Activated naive CD8-positive, alpha-beta T cell treated with anti-CD3 and anti-CD28 coated beads, Interleukin-2, amount 10 ng/mL, durations not matched to agents 7 days and 5 days (primary cell): Measurements from ENCODE around the gene WHRN. TPM values are rescaled to one million over a fixed set of nuclear protein-coding genes. Genes with fewer than 3 reads are reported as not detected.

Source experiments
- ATAC-seq: fragments of 150-1000 bp; cut with Tn5 transposase; one replicate; pipeline ENCODE4 v1.10.0; 2021; ENCODE audit warnings: low read depth, moderate library complexity
- POLR2A ChIA-PET: fragments of 350-600 bp; sonication (Branson Sonifier 250); formaldehyde crosslinking; loops from one replicate; lab custom pipeline; 2021; ENCODE audit warnings: antibody characterized with exemption; lab: Charles Lee
- DNase-seq: peaks from one replicate; pipeline ENCODE4 v3.0.0; 2021
- H3K27ac Mint-ChIP-seq: one replicate; pipeline ENCODE4 v1.8.0; 2022; ENCODE audit warnings: mild to moderate bottlenecking, mixed read lengths
- H3K27me3 Mint-ChIP-seq: one replicate; pipeline ENCODE4 v1.8.0; 2022; ENCODE audit warnings: mild to moderate bottlenecking, moderate library complexity, mixed read lengths
- H3K36me3 Mint-ChIP-seq: one replicate; pipeline ENCODE4 v1.8.0; 2021; ENCODE audit warnings: mild to moderate bottlenecking, mixed read lengths
- H3K4me1 Mint-ChIP-seq: one replicate; pipeline ENCODE4 v1.8.0; 2021; ENCODE audit warnings: mixed read lengths
- H3K4me3 Mint-ChIP-seq: one replicate; pipeline ENCODE4 v1.8.0; 2022; ENCODE audit warnings: mild to moderate bottlenecking, moderate library complexity, mixed read lengths
- H3K9me3 Mint-ChIP-seq: one replicate; pipeline ENCODE4 v1.8.0; 2021; ENCODE audit warnings: mixed read lengths
- total RNA-seq, 2 experiments: library from RNA; stranded (reverse); gene quantifications; one replicate each; pipeline ENCODE4 v1.2.3, GENCODE V29; 2021

The WHRN gene
- 10 to 100 TPM; 10.5 TPM for total RNA-seq

DNA sequence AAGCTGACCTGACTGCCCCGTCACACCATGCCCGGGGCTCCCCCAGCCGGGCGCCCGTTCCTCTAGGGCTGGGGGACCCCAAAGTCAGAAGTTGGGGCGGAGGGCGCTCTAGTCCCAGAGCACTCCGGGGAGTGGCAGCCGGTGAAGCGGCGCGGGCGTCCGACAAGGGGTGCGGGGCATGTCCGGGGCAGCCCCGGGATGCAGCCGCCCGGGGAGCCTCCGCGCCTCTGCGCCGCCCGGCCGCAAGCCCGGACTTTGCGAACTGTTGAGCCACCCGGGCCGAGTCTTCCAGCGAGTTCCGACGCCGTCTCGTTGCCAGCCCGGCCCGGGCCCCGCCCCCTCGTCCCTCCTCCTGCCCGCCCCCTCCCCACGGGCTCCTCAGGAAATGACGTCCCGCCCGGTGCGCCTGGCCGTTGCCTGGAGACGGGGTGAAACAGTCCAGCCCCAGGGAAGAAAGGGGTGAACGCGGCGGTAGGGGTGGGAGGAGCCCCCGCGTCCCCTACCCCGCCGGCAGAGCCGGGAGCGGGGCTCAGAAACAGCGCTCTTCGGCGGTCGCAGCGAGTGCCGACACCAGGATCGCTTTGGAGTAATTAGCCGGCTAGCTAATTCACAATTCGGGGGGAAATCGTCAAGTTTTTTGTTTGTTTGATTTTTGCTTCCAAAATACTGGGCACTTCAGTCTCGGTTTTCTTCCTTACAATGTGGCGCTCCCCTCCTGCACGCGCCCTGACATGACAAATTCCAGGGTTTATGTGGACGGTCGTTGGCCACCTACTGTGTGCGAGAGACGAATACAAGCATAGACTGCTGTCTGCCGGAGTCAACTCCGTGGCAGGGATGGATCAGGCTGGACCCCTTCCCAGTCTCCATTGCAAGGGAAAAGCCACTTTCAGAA lies at the start of gene WHRN:
Gene WHRN, minus strand, starts transcription at position 287 of the 895 bp plus-strand sequence. CDS start 672 bp downstream, outside the sequence.
- H3K27me3 Mint-ChIP-seq, result peaks cover 68% of the 10 kb centered on the region
- H3K4me3 Mint-ChIP-seq, result peak within 1 kb of the TSS; percentile 77
- POLR2A ChIA-PET, result no interaction called here
- peak; percentile 78 for ATAC-seq
- no peaks in the 10 kb centered on the region for H3K36me3 Mint-ChIP-seq
- no peaks in the 10 kb centered on the region for H3K9me3 Mint-ChIP-seq
- H3K4me1 Mint-ChIP-seq, result peaks cover 7% of the 10 kb centered on the region
- peak; percentile 87 for DNase-seq
- peak within 1 kb of the TSS; percentile 55 for H3K27ac Mint-ChIP-seq

DNA sequence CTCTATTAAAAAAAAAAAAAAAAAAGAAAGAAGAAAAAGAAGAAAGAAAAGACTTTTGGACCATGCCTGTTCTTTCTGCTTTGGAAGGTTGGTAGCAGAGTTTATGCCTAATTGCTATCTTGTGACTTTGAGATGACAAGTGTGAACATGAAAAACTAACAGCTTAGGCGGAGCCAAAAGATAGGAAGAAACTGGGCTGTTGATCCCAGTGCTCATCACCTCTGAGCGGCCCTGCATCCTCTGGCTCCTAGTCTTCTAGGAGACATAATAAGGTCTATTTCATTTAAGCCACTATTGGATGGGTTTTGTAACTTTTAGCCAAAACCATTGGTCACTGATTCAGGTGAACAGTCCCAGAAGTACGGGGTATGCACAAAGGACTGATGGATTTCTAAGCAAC lies 47.9 kb upstream of the WHRN start:
- POLR2A ChIA-PET, result no interaction called here
- H3K27me3 Mint-ChIP-seq, result peaks cover 11% of the 10 kb centered on the region
- no peak overlapping the region for H3K27ac Mint-ChIP-seq
- H3K4me3 Mint-ChIP-seq, result no peak overlapping the region
- ATAC-seq (no peak), DNase-seq (no peak)
- no peaks in the 10 kb centered on the region for H3K36me3 Mint-ChIP-seq
- H3K9me3 Mint-ChIP-seq, result peaks cover 1% of the 10 kb centered on the region
- no peaks in the 10 kb centered on the region for H3K4me1 Mint-ChIP-seq

DNA sequence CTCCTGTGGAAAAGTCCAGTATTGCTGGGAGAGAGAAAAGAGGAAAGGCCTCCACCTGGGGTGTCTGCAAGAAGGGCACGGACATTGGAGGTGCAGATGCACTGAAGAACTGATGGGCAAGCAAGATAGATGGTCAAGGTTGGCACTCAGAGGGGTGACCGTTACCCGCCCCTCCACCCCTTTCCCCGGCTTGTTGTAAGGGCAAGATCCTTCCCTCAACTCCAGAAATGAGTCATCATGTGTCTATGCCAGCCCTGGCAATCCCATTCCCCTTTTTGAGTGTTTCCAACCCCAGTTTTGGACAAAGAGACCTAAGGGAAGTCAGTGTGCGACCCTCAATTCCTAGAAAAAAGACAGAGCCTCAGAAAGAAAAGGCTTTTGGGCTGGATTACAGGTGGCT lies 47.4 kb upstream of the WHRN start:
- H3K9me3 Mint-ChIP-seq, result peaks cover 1% of the 10 kb centered on the region
- no peaks in the 10 kb centered on the region for H3K4me1 Mint-ChIP-seq
- ATAC-seq, result no peak
- no peak overlapping the region for H3K4me3 Mint-ChIP-seq
- no peaks in the 10 kb centered on the region for H3K36me3 Mint-ChIP-seq
- H3K27me3 Mint-ChIP-seq, result peaks cover 11% of the 10 kb centered on the region
- POLR2A ChIA-PET, result no interaction called here
- no peak overlapping the region for H3K27ac Mint-ChIP-seq
- DNase-seq, result no peak

DNA sequence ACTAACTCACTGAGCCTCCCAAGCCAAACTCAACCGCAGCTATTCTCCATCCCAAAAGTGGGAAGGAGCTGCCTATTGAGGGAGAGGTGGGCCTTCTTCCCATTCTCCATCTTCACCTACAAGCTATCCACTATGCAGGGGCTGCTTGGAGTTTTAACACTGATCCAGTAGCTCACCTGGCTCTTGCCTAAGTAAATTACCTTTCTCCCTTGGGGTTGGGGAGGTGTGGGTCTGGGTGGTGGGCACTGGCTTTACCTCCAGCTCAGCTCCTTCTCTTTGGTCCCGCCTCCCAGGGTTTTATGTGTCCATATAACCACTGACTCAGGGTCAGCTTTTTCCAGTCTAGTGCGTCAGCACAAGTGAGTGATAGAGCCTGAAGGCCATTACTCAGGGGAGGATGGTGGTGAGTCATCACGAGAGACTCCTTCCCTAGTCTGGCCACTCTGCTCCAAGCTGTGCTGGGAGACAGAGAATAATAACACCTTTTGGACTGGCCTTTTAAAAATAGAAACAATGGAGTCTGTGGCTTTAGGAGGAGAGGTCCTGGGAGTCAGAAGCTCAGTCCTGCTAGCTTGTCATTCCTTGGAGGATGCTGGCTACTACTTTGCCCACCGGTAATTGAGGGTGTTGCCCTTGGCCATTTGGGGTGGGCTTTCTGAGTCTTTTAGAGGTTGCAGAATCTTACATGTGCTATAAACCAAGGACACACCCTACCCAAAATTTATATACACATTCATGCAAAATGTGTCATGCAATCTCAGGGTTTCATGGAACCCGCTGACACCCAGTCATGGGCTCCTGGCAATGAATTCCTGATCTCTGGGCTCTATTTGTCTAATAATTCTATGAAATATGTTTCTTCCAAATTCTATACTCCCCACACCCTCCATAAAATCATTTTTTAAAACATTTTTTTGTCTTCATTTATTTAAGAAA lies 46.7 kb upstream of the WHRN start:
- POLR2A ChIA-PET, result no interaction called here
- no peaks in the 10 kb centered on the region for H3K36me3 Mint-ChIP-seq
- ATAC-seq (no peak), DNase-seq (no peak)
- no peaks in the 10 kb centered on the region for H3K4me1 Mint-ChIP-seq
- H3K27ac Mint-ChIP-seq, result no peak overlapping the region
- peaks cover 11% of the 10 kb centered on the region for H3K27me3 Mint-ChIP-seq
- no peak overlapping the region for H3K4me3 Mint-ChIP-seq
- H3K9me3 Mint-ChIP-seq, result peaks cover 1% of the 10 kb centered on the region

DNA sequence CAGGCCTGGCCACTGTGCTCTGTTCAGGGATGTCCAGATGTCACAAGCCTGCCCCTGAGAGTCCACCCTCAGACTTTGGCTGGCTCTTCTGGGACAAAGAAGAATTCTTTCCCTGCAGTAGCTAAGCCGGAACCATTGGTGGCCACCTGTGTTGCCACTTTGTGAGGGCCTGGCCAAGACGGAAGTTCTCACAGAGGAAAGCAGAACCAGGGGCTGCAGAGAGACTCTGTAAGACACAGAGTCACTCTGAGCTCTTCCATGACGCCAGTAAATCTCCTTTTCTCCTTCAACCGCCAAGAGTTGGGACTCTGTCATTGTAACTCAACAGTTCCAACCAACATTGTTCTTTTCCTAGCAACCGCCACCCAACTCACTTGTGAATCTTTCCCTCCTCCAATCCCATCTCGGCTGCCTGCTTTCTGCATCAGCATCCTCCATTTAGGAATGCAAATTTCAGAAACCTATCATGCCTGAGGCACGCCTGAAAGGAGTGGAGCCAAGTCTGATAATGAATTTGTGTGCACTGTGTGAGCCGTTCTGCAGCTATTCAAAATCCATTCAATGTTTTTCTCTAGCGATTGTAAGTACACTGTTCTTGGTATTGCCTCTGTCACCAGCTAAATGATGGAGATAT lies 44.5 kb upstream of the WHRN start:
- no peaks in the 10 kb centered on the region for H3K36me3 Mint-ChIP-seq
- DNase-seq (no peak), ATAC-seq (no peak)
- POLR2A ChIA-PET, result no interaction called here
- no peak overlapping the region for H3K27ac Mint-ChIP-seq
- peaks cover 19% of the 10 kb centered on the region for H3K27me3 Mint-ChIP-seq
- H3K4me1 Mint-ChIP-seq, result no peaks in the 10 kb centered on the region
- no peaks in the 10 kb centered on the region for H3K9me3 Mint-ChIP-seq
- H3K4me3 Mint-ChIP-seq, result no peak overlapping the region

DNA sequence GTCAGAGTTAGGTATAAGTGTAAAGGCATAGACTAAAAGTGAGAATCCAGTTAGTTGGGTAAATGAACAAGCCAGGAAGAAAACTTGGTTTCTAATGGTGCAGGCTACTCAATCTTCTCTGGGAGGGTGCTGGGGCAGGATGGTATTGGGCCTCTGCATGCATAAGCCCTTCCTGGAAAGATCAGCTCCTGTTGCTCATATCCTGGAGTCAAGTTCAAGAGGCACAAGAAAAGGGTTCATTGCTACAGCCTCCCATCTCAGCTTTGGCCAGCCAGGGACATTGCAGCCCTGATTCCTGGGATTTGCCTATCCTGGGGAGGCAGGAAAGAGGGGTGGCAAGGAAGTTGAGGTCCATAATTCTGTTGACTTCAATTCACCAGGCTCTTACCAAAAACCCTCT lies 41.6 kb upstream of the WHRN start:
- DNase-seq, result no peak
- H3K36me3 Mint-ChIP-seq, result no peaks in the 10 kb centered on the region
- H3K27ac Mint-ChIP-seq, result no peak overlapping the region
- POLR2A ChIA-PET, result no interaction called here
- no peaks in the 10 kb centered on the region for H3K4me1 Mint-ChIP-seq
- no peaks in the 10 kb centered on the region for H3K9me3 Mint-ChIP-seq
- no peak for ATAC-seq
- H3K4me3 Mint-ChIP-seq, result no peak overlapping the region
- H3K27me3 Mint-ChIP-seq, result peaks cover 28% of the 10 kb centered on the region

DNA sequence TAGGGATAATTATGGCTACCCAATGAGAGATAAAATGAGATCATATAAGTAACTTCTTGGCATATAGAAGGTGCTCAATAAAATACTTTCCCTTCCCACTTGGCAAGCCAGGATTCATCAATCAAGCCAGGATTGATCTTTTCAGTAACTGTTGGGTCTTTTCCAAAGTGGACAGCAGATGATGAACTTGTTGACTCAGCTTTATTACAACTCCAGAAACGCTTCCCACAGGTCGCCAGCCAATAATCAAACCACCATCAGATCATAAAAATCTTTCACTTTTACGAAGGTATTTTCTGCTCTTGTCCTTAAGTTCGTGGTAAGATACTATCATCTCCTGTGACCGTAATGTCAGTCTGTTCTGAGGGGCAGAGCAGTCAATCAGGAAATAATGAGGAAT lies 39.8 kb upstream of the WHRN start:
- Mint-ChIP-seq H3K9me3 (no peaks in the 10 kb centered on the region), H3K36me3 (no peaks in the 10 kb centered on the region), H3K4me3 (no peak overlapping the region), H3K27me3 (peaks cover 28% of the 10 kb centered on the region), H3K27ac (no peak overlapping the region), H3K4me1 (no peaks in the 10 kb centered on the region)
- POLR2A ChIA-PET, result no interaction called here
- ATAC-seq (no peak), DNase-seq (no peak)

DNA sequence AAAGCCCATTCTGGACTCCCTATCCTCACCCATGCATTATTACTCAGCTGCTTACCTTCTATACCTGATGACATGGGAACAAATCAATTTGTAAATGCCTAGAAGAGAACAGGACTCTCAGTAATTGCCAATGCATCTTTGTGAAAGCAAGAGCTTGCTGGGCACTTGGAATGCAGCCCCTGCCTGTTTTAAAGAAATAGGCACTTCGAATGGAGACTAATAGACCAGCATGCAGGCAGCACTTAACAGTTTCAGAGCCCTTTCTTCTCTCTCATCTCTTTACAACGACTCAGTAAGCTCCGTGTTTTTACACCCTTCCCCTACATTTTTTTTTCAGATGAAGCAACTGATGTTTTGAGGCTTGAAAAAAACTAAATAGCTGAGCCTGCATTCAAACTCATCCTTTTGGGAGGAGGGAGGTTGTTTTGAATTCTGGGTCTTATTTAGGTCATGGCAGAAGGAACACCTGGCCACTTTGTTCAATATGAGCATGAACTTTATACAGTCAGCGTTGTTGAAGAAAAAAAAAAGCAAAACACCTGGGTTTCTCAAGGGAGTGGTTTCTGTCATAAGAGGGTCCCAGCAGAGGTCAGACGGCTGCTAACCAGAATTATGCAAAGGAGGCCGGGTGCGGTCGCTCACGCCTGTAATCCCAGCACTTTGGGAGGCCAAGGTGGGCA lies 34.6 kb upstream of the WHRN start:
- H3K4me3 Mint-ChIP-seq, result no peak overlapping the region
- no peak for ATAC-seq
- peaks cover 24% of the 10 kb centered on the region for H3K27me3 Mint-ChIP-seq
- H3K36me3 Mint-ChIP-seq, result no peaks in the 10 kb centered on the region
- DNase-seq, result no peak
- no peaks in the 10 kb centered on the region for H3K9me3 Mint-ChIP-seq
- peaks cover 2% of the 10 kb centered on the region for H3K4me1 Mint-ChIP-seq
- H3K27ac Mint-ChIP-seq, result no peak overlapping the region
- POLR2A ChIA-PET, result interaction anchor here (0.7 kb wide), 1 partner anchor 163 kb away, joined by 3 read pairs; no protein-coding TSS in a partner anchor

DNA sequence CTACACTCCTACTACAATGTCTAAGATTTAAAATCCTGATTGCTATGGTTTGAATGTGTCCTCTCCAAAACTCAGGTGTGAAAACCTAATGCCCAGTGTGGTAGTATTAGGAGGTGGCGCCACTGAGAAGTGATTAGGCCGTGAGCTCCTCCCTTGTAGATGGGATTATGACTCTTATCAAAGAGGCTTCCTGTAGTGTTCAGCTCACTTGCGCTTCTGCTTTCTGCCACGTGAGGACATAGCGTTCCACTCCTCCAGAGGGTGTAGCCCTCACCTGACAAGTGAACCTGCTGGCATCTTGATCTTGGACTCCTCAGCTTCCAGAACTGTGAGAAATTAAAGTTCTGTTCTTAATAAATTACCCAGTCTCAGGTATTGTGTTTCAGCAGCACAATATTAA lies 33.0 kb upstream of the WHRN start:
- Mint-ChIP-seq H3K27ac (no peak overlapping the region), H3K36me3 (no peaks in the 10 kb centered on the region), H3K4me3 (no peak overlapping the region), H3K9me3 (no peaks in the 10 kb centered on the region), H3K4me1 (peaks cover 2% of the 10 kb centered on the region), H3K27me3 (peaks cover 21% of the 10 kb centered on the region)
- POLR2A ChIA-PET, result no interaction called here
- DNase-seq (no peak), ATAC-seq (peak; percentile 72)

DNA sequence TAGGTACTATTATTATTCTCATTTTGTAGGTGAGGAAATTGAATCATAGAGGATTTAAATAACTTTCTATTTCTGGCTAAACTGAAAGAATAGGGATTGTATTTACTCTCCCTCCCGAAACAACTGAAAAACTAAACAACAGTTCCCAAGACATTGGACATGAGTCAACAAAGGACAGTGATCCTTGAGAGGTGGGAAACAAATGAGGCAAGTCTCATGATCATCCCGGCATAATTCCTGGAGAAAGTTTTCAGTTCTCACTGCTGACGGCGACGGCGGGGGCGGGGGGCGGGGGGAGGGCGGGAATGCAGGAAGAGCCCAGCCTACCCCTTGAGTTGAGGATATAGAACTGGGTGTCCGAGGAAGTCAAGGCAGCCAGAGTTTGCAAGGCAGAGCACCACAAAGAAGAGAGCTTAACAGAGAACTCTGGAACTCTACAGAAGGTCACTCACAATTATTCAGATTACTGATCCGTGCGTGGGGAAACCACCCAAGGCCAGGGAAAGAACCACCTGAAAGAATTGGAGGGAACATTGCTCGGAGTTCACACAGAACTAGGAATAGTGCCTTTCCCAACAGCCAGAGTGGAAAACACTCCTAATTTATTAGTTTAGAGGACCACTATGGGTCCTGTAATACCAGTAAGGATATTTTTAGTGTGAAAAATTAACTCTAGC lies 27.4 kb upstream of the WHRN start:
- peaks cover 21% of the 10 kb centered on the region for H3K27me3 Mint-ChIP-seq
- H3K9me3 Mint-ChIP-seq, result no peaks in the 10 kb centered on the region
- no peaks in the 10 kb centered on the region for H3K36me3 Mint-ChIP-seq
- no peak for DNase-seq
- H3K4me1 Mint-ChIP-seq, result no peaks in the 10 kb centered on the region
- no peak for ATAC-seq
- H3K27ac Mint-ChIP-seq, result no peak overlapping the region
- POLR2A ChIA-PET, result no interaction called here
- no peak overlapping the region for H3K4me3 Mint-ChIP-seq

DNA sequence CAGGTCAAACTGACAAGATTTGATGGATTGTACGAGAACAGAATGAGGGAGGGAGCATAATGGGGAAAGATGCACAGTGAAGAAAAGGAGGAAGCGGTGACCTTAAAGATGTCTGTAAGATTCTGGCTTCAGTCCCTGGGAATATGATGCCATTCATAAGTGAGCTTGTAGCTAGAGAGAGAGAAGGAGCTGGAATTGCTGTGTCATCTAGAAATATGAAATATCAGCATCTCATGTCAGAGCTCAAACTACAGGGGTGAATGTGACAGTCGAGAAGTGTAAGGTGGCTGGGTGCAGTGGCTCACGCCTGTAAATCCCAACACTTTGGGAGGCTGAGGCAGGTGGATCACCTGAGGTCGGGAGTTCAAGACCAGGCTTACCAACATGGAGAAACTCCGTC lies 24.0 kb upstream of the WHRN start:
- H3K4me3 Mint-ChIP-seq, result no peak overlapping the region
- peaks cover 1% of the 10 kb centered on the region for H3K36me3 Mint-ChIP-seq
- DNase-seq, result no peak
- POLR2A ChIA-PET, result no interaction called here
- peaks cover 27% of the 10 kb centered on the region for H3K27me3 Mint-ChIP-seq
- ATAC-seq, result no peak
- H3K27ac Mint-ChIP-seq, result no peak overlapping the region
- peaks cover 1% of the 10 kb centered on the region for H3K9me3 Mint-ChIP-seq
- H3K4me1 Mint-ChIP-seq, result no peaks in the 10 kb centered on the region

DNA sequence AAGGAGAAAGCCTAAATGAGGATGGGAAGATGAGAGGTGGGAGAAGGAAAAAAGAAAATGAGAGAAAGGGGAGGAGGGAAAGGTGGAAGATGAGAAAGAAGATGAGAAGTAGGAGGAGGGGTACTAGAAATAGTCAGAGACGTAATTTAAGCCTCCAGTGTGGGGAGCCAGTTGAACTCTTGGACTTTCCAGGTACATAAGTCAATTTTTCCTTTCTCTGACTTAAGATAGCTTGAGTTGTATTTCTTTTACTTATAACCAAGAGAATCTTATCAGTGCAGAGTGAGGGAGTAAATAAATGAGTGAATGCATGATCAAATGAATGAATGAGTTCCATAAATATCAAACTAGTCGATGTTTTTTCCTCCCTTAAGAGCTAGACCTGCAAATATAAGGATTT lies 21.5 kb upstream of the WHRN start:
- Mint-ChIP-seq H3K36me3 (peaks cover 1% of the 10 kb centered on the region), H3K27ac (no peak overlapping the region), H3K4me1 (no peaks in the 10 kb centered on the region), H3K9me3 (peaks cover 1% of the 10 kb centered on the region), H3K4me3 (no peak overlapping the region), H3K27me3 (peaks cover 31% of the 10 kb centered on the region)
- DNase-seq (no peak), ATAC-seq (no peak)
- POLR2A ChIA-PET, result no interaction called here
